Pancreas (tissue), 10 donors: ENCODE results near the gene LIF. TPM values are rescaled to one million over a fixed set of nuclear protein-coding genes. Genes with fewer than 3 reads are reported as not detected.

Source experiments
- ATAC-seq, 4 donors: fragments of 200-7000 bp; cut with Tn5 transposase; one replicate each; pipeline versions ENCODE4 v1.8.0 to v1.9.1; 2020; ENCODE audit warnings: mild to moderate bottlenecking in 4 of 4, moderate library complexity in 4 of 4
- DNase-seq, 6 donors: peaks; one replicate each; pipeline ENCODE4 v3.0.0-alpha.2; 2020
- FAIRE-seq: peaks from 2 replicates; lab custom pipeline; 2012; peaks lifted over from hg19 to GRCh38; lab: Jason Lieb, UNC
- H3K27ac ChIP-seq, 4 donors: fragments of 200-600 bp; sonication (generic); 1 replicate in 3 of 4; 2 replicates in 1 of 4; pipeline versions ENCODE4 v1.5.0 to v1.8.0; 2020
- H3K27me3 ChIP-seq, 4 donors: fragments of 200-600 bp; one replicate each; pipeline ENCODE4 v1.8.0; 2021
- H3K36me3 ChIP-seq, 3 donors: fragments of 200-600 bp; sonication (generic) in 1 of 3; one replicate each; pipeline versions ENCODE4 v1.5.0 to v1.8.0; 2020 to 2021
- H3K4me1 ChIP-seq, 3 donors: fragments of 200-600 bp; one replicate each; pipeline ENCODE4 v1.8.0; 2021
- H3K4me3 ChIP-seq, 4 donors: fragments of 200-600 bp; sonication (generic) in 2 of 4; one replicate each; pipeline versions ENCODE4 v1.5.0 to v1.8.0; 2020 to 2021
- H3K9me3 ChIP-seq, 4 donors: fragments of 200-600 bp; one replicate each; pipeline ENCODE4 v1.8.0; 2021
- WGBS, 2 donors: extraction: QIAGEN DNeasy Blood & Tissue Kit; methylation state at CpG; one replicate each; pipeline ENCODE4 v1.1.7; 2013; 5-methylcytosine and 5-hydroxymethylcytosine counted together
- intact Hi-C, 3 donors: fragments of 100-400 bp; cut with DNase I; formaldehyde crosslinking; loops; one replicate each; pipeline versions ENCODE4 v1.11.1 to v1.14.2; 2022
- polyA plus RNA-seq, 2 donors: library from polyadenylated mRNA; stranded (reverse); fragments of 200-250 nt; gene quantifications; one replicate each; pipeline ENCODE4 v1.2.3, GENCODE V29; 2013
- total RNA-seq, 6 donors: library from RNA; stranded (reverse); fragmentation: NEBNext Ultra II Directional in 4 of 6; extraction: Animal tissue kit (Norgen Biotek cat#: 25700) in 4 of 6; gene quantifications; one replicate each; pipeline versions ENCODE4 v1.2.1 to v1.2.4, GENCODE V29; 2021 to 2023
- TF ChIP-seq, protein P1 (sequence below), 4 donors: fragments of 200-600 bp; sonication (generic) in 3 of 4; IDR thresholded peaks; one replicate each; pipeline versions ENCODE4 v1.5.0 to v1.8.0; 2021; ENCODE audit warnings: antibody characterized with exemption in 4 of 4
- donor health status: healthy with polysubstance abuse.
- donor health status: DM: no; HTN: no; CAD: no; lungs with moderate emphysema.
- donor health status: DM: no; HTN: no; CAD: no.
- donor health status: control.
- donor health status: control.
- donor health status: Bipolar disorder and iron deficiency.
- donor health status: DM: yes; HTN: yes; CAD: no.
- donor health status: DM: no; HTN: no; CAD: no.
- donor health status: DM: no; HTN: no; CAD: no.
- donor health status: DM: yes; HTN: yes; CAD: no.

The LIF gene
- total and polyA plus RNA-seq, 8 donors, result 0.32 to 5.8 (median 2.3) TPM

DNA sequence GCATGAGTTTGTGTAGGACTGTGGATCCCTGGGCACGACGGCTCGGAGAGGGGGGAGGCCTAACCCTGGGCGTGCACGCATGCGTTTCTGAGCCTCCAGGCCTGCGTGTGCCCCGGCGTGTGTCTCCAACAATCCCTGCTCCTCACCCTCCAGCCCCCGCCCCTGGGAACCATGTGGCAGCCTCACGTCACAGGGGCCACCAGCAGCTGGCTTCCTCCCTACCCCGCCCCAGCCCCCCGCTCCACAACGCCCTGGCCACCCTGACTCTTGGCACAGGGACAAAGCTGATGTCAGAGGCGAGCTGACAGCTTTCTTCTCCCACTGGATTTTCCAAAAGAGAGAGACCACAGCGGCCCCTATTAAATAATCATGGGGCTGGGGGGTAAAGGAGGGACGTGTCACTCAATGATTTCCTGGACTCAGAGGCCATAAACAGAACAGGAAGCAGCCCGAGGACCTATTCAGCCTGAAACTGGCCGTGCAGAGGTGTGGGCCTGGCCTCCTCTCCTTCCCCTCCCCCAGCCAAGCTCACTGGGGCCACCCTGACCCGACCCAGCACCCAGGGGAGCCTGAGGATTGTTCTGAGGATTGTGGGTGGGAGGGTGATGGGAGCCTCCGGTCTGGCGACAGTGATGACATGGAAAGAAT lies 6.8 kb upstream of the LIF start:
- TF ChIP-seq, protein P1, sequence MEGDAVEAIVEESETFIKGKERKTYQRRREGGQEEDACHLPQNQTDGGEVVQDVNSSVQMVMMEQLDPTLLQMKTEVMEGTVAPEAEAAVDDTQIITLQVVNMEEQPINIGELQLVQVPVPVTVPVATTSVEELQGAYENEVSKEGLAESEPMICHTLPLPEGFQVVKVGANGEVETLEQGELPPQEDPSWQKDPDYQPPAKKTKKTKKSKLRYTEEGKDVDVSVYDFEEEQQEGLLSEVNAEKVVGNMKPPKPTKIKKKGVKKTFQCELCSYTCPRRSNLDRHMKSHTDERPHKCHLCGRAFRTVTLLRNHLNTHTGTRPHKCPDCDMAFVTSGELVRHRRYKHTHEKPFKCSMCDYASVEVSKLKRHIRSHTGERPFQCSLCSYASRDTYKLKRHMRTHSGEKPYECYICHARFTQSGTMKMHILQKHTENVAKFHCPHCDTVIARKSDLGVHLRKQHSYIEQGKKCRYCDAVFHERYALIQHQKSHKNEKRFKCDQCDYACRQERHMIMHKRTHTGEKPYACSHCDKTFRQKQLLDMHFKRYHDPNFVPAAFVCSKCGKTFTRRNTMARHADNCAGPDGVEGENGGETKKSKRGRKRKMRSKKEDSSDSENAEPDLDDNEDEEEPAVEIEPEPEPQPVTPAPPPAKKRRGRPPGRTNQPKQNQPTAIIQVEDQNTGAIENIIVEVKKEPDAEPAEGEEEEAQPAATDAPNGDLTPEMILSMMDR (IDR thresholded peaks at IDR 0.05), result no peak
- DNase-seq (peak in 5 of 6 donors; percentile 44 to 66 (median 60)), ATAC-seq (peak; percentile 8 to 43 (median 14)), FAIRE-seq (no peak)
- intact Hi-C loops, result loop anchor here in 1 of 3 donors (5.0 kb wide), 1 partner anchor 146 kb away; no protein-coding TSS in a partner anchor
- no peaks in the 10 kb centered on the region for H3K9me3 ChIP-seq
- no peak overlapping the region for H3K4me3 ChIP-seq
- H3K27me3 ChIP-seq, result no peaks in the 10 kb centered on the region
- peaks cover 0 to 4% (median 0%) of the 10 kb centered on the region in 3 donors for H3K4me1 ChIP-seq
- WGBS, 2 donors, result 29 to 37% methylated on average over 22 of the region's 22 CpGs
- H3K36me3 ChIP-seq, result no peaks in the 10 kb centered on the region
- H3K27ac ChIP-seq, result peak overlapping the region in 2 of 4 donors; percentile 39 to 63

DNA sequence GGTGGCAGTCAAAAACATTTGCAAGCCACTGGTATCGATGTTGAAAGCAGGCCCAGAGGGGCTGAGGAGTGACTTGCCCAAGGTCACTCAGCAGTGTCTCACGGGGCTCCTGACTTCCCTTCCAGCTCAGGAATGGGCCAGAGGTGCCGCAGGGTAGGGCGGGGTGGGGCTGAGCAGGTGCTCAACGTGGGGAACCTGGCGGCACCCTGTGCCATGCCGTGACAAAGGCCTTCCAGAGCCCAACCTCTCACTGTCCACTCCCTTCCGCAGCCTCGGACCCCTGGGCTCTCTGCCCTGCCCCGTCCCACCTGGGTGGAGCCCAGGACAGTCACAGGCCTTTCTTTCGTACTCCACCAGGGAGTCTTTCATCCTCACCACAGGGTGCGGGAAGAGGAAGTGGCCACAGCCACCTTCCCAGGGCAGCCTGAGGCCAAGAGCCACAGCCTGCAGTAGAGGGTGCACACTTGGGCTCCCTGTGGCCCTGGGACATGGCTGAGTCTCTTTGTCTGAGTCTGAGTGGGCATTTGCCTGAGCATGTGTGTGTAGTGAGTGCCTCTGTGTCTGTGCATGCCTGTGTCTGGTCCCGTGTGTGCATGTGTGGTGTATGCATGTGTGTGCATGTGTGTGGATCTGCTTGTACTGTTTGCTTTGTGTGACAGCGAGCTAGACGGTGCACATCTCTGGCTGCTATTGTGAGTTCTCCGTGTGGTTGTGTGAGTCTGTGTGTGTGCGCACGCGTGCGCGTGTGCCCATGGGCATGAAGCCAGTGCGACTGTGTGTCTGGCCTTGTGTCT lies 6.0 kb upstream of the LIF start:
- FAIRE-seq, result no peak
- Histone ChIP-seq H3K4me3 (no peak overlapping the region), H3K27me3 (no peaks in the 10 kb centered on the region), H3K4me1 (peaks cover 0 to 4% (median 0%) of the 10 kb centered on the region in 3 donors), H3K27ac (peak overlapping the region in 2 of 4 donors; percentile 39 to 63), H3K36me3 (no peaks in the 10 kb centered on the region), H3K9me3 (no peaks in the 10 kb centered on the region)
- peak in 1 of 4 donors; percentile 8 for ATAC-seq
- intact Hi-C loops, result loop anchor here in 1 of 3 donors (5.0 kb wide), 1 partner anchor 145 kb away; no protein-coding TSS in a partner anchor
- 73 to 80% methylated on average over 22 of the region's 22 CpGs for WGBS, 2 donors
- TF ChIP-seq, protein P1 (IDR thresholded peaks at IDR 0.05), result no peak
- DNase-seq, result no peak

DNA sequence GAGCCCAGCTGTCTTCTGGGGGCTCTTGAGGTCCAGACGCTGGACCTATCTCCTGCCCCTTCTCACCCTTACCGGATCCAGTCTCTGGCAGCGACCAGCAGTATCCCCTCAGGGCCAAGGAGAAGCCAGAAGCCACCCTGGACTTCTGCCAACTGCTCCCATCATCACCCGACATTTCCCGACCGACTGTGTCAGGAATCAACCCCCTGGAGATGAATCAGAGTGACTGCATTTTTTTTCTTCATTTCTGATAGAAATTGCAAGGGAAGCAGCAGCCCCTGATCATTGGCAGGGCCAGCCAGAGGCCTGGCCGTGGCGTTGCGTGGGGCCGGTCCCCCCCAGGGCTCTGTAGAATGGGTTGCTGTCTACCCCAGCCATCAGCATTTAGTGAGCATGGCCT lies 5.2 kb upstream of the LIF start:
- no peak for FAIRE-seq
- 66 to 69% methylated on average over 10 of the region's 10 CpGs for WGBS, 2 donors
- H3K27ac ChIP-seq, result peak overlapping the region in 1 of 4 donors; percentile 2
- no peak for ATAC-seq
- peaks cover 0 to 4% (median 0%) of the 10 kb centered on the region in 3 donors for H3K4me1 ChIP-seq
- no peak overlapping the region for H3K4me3 ChIP-seq
- H3K27me3 ChIP-seq, result no peaks in the 10 kb centered on the region
- TF ChIP-seq, protein P1 (IDR thresholded peaks at IDR 0.05), result no peak
- intact Hi-C loops, result loop anchor here in 1 of 3 donors (5.0 kb wide), 1 partner anchor 144 kb away; no protein-coding TSS in a partner anchor
- H3K9me3 ChIP-seq, result no peaks in the 10 kb centered on the region
- DNase-seq, result no peak
- no peaks in the 10 kb centered on the region for H3K36me3 ChIP-seq

DNA sequence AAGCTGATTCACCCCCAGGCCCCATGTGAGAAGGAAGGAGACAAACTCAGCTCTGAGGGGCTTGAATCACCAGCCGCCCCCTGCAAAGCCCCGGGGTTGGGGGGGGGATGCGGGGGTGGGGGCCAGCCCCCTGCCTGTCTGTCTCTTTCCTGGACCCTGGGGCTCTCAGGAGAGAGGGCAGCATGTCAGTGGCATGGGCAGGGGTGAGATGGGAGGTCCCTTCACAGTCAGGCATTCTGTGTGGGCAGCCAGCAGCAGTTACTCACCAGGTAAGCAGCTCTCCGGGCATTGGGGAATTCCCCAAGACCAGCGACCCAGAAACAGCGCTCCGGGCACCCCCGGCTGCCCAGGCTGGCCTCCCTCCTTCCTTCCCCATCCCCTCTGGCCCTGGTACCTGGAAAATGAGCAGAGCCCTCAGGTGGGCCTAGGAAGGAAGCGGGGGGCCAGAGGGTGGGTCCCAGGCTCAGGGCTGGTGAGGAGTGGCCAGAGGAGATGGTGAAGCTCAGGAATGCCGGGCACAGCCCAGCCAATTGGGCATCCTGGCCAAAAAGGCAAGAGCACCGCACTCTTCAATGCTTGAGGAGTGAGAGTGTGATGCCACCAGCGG lies 4.2 kb upstream of the LIF start:
- TF ChIP-seq, protein P1 (IDR thresholded peaks at IDR 0.05), result no peak
- H3K27me3 ChIP-seq, result no peaks in the 10 kb centered on the region
- FAIRE-seq (no peak), ATAC-seq (peak in 3 of 4 donors; percentile 43 to 73 (median 44)), DNase-seq (peak in 1 of 6 donors; percentile 37)
- WGBS, 2 donors, result 50 to 59% methylated on average over 12 of the region's 12 CpGs
- no peaks in the 10 kb centered on the region for H3K4me1 ChIP-seq
- no peak overlapping the region for H3K4me3 ChIP-seq
- intact Hi-C loops, result loop anchor here in 1 of 3 donors (5.0 kb wide), 1 partner anchor 143 kb away; no protein-coding TSS in a partner anchor
- no peaks in the 10 kb centered on the region for H3K9me3 ChIP-seq
- no peaks in the 10 kb centered on the region for H3K36me3 ChIP-seq
- peak overlapping the region in 2 of 4 donors; percentile 5 to 22 for H3K27ac ChIP-seq
